GM19452 (cell line): ENCODE data around the gene ARHGEF16.

ENCODE experiments used
- ATAC-seq: cut with Tn5 transposase; IDR thresholded peaks from one replicate; pipeline ENCODE4 v1.9.1; 2021; ENCODE audit not compliant: unreplicated experiment

The ARHGEF16 gene

DNA sequence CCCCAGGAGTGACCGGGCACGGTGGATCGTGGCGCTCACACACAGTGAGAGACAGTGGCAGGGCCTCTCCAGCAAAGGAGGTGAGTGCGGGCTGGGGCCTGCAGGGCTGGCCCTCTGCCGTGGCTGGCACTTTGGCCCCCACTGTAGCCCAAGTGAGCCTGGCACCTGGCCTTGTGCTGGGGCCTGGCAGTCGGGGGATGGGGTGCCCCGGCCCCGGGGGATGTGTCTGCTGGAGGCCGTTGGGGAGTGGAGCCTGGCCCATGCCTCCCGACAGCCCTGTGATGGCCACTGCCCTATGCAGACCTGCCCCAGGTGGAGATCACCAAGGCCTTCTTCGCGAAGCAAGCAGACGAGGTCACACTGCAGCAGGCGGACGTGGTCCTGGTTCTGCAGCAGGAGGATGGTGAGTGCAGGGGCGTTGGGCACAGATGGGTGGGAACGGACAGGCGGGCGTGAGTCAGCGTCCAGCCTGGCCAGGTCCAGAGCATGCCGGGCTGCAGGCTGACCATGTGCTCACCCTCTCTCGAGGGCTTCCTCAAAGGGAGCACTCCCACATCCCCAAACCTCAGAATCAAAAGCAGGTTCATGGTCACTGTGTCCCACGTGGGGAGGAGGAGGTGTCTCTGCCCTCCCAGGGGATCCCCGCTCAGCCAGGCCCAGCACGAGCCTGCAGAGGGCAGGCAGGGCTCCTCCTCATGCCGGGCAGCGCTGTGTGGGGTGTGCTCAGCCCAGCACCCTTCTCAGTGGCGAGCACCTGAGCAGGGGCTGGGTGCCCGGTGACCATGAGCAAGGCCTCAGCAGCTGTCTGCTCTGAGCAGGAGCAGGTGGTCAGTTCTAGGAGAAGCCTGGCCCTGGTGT is 25.3 kb downstream of the ARHGEF16 start:
- ATAC-seq: no peak

DNA sequence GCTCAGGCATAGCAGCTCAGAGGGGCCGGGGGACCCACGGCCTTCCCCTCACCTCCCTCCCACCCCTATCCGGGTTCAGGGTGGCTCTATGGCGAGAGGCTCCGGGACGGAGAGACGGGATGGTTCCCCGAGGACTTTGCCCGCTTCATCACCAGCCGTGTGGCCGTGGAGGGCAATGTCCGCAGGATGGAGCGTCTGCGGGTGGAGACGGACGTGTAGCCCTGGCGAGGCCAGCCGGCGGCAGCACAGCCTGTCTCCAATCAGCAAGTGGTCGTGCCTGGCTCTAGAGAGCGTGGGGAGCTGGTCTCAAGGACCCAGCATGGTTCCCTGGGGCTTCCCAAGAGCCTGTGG is 25.9 kb downstream of the ARHGEF16 start:
- no peak for ATAC-seq

DNA sequence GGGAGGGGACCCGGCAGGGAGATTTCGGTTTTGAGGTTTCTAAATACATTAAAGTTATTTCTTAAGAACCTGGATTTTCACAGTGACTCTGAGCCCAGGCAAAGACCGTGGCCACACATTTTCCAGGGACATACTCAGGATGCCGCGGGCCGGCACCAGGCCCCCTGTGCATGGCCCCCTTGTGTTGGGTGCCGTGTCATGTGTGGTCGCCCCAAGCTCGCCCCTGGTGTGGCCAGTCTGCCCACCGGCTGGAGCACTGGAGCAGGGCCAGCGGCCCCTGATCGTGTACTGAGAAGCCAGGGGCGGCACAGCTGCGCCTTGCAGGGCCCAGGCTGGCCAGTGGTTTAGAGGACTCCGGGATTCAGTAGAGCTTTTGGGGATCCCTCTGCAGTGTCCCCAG is 26.6 kb downstream of the ARHGEF16 start:
- no peak for ATAC-seq

DNA sequence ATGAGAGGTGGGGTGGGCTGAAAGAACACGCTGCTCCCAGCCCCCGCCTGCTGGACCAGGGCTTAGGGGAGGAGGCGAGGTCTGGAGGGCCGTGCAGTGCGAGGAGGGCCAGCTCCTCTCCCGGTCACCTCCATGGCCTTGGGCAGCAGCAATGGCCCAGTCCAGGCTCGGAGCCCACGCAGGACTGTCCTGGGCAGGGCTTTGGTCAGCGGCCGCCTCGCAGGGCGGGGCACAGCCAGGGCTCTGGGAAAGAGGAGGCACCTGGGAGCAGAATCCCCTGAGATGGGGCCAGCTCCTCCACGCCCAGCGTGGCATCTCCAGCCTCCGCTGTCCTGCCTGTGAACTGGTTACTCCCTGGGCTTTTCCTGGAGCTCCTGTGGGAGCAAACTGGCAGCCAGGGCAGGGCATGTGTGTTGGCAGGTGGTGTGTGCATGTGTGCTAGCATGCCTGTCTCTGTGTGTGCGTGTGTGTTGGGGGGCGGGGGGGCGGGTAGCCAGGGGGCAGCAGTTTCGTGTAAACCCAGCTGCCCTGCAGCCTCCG is 27.4 kb downstream of the ARHGEF16 start:
- ATAC-seq: no peak

DNA sequence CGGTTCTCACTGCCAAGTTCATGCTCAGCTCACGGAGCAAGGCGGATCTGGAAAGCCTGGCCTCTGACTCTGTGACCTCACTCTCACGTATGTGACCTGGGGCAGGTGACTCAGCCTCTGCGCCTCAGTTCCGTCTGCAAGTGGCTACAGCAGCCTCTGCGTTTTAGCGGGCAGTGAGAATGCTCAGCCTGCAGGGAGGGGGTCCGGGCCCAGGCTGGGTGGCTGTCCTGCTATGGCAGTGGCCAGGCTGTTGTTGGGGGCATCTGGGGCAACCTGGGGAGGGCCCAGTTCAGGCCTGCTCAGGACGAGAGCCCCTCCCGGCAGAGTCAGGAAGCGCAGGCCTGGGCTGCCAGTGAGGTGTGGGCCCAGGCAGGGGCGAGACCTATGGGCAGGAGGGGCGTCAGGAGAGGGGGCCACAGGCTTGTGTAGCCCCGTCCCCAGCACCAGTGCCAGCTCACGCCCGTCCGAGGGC is 27.9 kb downstream of the ARHGEF16 start:
- ATAC-seq: no peak

DNA sequence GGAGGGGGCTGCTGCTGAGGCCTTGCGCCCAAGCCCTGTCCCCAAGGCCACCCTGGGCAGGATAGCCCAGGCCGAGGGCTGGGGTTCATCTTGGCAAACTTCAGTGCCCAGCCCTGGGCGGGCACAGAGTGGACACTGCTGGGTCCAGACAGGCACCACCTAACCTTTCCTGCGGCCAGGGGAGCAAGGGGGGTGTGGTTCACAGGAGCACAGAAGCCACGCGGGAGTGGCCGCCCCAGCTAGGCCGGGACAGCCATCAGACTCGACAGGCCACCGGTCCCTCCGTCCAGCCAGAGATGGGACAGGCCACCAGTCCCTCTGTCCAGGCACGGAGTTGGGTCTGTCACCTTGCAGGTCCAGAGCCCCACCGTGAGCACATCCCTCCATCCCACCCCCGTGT is 28.9 kb downstream of the ARHGEF16 start:
- no peak for ATAC-seq

DNA sequence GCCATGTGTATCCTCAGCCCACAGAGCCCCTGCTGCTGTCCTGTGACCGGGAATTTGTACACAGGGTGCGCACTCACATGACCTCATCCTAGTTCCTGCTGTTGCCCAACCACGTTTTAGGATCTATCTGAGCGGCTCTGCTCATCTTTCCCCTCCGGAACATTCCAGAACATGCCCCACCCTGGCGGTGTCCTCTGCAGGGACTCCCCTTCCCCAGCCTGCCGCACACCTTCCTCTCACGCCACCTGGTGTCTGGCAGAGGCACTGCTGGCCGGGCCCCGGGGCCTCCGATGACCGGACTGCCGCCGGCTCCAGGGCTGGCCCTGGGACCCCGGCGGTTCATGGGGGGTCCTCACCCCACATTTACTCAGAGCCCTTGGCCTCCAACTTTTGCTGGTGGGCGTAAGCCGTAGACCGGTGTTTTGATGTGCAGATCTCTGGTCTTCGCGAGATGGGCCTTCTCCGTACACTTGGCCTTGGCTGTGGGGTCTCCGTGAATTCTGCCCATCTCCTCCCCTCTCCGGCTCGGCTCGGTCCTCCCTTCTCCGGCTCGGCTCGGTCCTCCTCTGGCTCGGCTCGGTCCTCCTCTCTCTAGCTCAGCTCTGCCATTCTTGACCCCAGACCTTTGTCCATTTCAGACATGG is 29.5 kb downstream of the ARHGEF16 start:
- ATAC-seq: no peak

DNA sequence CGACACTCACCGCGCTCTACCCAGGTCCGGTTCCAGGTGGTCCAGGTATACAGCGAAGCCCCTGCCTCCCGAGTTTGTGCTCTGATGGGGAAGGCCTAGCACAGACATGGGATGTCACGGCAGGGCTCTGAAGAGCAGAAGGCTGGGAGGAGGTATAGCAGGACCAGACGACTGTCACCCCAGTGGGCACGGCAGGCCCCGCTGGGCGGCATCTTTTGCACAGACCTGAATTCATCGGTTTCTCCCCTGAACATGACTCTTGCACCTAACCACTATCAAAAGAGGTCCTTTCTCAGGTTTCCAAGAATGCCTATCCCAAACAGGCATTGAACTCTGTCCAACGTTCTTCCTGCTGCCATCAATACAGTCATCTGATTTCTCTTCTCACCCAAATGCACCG is 30.6 kb downstream of the ARHGEF16 start:
- ATAC-seq: no peak

DNA sequence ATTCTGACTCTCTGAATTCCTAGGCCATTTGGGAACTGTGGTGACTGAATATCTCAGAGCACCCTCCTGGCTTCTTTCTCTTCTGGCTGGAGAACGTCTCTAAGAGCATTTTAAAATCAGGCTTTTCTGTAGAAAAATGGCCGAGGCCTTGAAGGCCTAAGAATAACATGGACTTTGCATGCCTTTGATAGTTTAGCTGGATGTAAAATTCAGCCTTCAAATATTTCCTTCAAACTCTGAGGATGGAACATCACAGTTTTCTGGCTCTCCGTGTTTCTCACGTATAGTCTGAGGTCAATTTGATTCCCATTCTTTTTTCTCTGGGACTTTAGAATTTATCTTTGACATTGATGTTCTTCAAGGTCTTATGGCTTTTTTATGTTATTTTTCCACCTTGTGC is 34.0 kb downstream of the ARHGEF16 start:
- no peak for ATAC-seq

DNA sequence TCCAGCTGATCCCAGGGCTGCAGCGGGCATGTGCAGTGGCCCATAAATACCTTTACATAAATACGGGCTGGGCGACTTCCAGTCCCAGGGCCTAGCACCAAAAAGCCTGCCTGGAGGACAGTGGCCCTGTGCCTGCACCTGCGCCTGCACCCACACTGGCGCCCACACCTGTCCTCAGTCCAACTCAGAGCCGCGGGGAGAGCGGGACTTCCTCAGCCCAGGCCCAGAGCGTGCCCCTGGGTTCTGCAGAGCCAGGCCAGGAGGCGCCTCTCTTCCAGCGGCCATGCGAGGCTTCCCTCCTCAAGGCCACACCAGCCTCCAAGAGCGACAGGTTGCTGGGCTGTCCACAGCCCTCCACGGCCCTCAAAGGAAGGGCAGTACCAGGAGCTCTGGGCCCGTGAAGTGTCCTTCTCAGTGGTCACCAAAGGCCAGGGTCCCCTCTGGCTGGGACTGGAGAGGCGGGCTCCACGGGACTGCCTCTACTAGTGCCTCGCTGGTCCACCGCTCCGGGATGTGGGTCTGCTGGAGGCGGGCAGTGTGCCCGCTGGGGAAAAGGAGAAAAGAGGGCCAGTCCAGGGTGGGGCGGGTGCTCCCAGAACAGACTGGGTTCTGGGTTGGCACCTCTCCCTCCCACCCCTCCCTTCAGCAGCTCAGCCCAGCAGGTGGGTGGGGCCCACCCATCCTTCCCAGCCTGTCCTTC is 35.7 kb downstream of the ARHGEF16 start:
- no peak for ATAC-seq

DNA sequence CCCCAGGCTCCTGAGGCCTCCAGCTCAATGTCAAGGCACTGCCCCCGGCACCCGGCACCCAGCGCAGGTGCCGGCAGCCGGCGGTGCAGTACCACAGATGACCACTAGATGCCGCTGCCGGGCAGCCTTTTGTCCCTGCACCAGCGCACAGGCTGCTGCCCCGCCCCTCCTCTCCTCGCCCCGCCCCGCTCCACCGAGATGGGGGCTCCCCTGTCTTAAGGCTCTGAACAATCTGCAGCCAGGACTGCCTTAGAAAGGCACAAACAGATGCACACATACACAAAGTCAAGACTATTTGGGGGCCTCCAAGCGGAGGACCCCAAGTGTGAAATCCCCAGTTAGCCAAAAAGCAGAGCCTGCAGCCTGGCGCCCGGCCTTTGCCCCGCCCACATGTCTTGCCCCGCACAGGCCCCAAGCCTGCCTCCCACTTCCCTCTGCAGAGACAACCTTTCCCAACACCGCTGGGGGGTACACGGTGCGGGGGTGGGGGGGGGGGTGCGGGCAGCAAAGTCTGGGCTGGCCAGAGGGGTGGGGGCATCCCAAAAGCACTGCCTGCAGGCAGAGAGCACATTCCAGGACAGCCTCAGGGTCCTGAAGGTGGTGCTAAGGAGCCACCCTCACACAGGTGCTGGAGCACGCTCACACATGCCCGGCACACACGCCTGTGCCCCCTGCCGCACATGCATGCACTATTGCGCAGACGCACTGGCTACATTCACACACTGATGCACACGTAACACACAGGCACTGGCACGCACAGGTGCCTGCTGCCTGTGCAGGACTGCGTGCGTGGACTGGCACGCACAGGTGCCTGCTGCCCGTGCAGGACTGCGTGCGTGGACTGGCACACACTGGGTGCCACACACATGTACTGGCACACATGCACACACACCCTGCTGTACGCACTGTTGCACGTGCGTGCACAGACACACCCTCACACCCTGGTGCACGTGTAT is 37.1 kb downstream of the ARHGEF16 start:
- peak; percentile 56 for ATAC-seq

DNA sequence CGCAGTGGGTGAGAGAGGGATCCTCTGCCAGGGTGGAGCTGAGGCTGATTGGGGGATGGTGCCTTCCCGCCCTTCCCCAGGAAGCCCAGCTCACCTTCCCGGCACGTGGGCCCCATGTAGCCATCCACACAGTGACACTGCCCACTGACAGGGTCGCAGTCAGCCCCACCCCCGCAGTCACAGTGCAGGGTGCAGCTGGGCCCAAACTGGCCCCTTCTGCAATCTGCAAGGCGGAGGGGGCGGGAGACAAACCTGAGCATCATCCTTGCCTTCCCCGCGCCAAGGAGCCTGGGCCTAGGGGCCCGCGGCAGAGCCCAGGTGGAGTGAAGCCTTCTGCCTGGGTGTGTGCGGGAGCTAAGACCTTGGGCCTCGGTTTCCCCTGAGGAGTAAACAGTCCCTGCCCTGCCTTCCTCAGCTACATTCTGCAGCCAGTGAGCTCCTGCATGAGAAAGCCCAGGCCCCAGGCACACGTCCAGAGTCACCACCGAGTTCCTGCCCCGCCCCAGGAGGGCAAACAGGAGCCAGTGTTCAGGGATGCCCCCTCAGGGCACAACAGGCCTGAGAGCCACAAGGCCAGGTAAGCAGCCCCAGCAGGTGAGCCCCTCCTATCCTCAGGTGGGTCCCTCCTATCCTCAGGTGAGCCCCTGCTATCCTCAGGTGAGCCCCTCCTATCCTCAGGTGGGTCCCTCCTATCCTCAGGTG is 38.2 kb downstream of the ARHGEF16 start:
- no peak for ATAC-seq

DNA sequence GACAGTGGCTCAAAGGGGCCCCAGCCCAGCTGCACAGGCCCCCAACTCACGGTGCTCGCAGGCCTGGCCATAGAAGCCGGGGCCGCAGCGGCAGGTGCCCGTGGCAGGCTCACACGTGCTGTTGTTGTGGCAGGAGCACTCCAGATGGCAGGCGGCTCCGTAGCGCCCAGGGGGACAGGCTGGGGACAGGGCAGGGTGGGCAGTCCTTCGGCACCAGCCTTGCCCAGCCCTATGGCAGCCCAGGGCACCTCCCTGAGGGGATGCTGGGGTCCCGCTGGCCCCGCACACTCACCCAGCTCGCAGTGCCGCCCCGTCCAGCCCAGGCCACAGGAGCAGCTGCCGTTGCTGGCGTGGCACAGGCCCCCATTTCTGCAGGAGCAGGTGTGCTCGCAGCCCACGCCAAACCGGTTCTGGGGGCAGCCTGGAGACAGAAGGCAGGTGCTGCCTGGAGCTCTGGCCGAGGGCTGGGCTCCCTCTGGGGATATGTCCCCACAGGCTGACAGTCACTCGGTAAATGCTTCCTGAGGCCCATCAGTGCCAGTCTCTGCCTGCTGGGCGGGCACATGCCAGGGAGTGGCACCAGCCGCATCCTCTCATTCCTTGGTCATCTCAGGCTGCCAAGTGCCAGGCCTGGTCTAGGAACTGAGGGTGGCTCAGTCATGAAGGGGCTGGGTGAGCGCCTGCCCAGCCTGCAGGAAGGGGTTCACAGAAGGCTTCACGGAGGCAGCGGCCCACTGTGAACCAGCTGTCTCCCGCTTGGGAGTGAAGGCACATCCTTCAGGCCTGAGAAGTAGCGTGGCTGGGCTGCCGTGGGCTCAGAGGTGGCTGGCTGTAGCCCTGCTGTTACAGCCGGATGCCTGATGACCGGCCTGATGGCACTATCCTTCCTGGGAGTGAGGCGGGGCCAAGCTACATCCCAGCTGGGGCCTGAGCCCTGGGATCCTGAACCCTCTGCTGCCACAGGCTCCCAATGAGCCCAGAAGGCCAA is 40.1 kb downstream of the ARHGEF16 start:
- ATAC-seq: no peak

DNA sequence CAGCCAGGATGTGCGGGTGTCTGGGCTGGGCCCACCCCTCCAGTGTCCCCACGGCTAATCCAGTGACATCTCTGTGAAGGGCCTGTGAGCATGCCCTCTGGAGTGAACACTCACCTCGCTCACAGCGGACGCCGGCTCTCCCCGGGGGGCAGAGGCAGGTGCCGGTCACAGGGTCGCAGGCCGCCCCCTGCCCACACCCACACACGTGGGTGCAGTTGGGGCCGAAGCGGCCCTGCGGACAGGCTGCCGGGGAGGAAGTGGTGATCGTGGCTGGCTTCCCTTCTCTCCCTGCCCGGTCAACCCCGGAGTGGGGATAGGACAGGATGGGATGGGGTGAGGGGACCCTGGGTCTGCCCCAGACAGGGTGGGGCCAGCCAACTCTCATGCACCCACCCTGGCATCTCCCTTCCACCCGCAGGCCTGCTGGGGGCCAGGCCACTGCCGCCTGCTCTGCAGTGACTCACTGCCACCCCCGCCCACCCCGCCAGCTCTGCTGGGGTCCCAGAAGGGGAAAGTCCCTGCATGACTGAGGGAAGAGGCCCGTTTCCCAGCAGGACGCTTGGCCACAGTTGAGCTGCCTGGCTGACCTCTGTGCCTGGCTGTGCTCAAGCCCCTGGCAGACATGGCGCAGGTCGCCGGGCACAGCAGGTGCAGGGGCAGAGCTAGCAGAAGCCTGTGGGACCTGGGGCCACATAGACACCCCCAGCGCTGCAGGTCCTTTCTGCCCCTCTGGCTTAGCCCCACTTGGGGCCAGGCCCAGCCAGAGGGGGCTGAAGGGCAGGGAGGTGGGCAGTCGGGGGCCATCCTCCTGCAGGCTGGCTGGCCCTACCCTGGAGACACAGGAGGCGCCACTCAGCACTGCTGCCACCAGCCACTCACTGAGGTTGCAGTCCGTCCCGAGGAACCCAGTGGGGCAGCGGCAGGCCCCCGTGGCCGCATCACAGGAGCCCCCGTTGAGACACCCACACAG is 41.6 kb downstream of the ARHGEF16 start:
- ATAC-seq: no peak

DNA sequence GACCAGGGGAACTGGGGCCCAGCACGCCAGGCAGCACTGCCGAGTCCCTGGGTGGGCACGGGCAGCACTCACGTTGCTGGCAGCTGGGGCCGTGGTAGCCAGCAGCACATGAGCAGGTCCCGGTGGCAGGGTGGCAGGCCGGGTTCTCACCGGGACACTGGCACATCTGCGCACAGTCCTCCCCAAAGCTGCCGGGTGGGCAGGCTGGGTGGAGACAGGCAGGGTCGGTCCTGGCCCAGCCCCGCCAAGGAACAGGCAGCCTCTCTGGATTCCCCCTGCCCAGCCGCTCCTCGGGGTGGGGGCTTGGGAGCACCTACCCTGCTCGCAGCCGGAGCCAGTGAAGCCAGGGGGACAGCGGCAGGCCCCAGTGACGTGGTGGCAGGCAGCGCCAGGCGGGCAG is 42.5 kb downstream of the ARHGEF16 start:
- ATAC-seq: no peak

DNA sequence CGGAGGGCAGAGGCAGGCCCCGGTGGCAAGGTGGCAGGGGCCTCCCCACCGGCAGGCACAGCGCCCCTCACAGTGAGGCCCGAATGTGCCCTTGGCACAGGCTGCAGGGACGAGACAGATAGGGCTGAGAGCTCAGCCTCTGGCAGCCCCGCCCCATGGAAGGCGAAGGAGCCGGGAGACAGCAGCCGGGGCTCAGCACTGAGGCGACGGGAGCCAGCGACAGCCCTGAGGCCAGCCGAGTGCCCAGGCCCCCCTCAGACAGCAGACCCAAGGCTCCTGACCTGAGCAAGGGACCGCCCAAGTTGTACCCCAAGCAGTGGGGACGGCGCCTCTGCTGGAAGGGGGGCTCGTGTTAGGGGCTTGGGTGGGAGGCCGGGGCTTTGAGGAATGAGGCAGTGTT is 43.1 kb downstream of the ARHGEF16 start:
- no peak for ATAC-seq

DNA sequence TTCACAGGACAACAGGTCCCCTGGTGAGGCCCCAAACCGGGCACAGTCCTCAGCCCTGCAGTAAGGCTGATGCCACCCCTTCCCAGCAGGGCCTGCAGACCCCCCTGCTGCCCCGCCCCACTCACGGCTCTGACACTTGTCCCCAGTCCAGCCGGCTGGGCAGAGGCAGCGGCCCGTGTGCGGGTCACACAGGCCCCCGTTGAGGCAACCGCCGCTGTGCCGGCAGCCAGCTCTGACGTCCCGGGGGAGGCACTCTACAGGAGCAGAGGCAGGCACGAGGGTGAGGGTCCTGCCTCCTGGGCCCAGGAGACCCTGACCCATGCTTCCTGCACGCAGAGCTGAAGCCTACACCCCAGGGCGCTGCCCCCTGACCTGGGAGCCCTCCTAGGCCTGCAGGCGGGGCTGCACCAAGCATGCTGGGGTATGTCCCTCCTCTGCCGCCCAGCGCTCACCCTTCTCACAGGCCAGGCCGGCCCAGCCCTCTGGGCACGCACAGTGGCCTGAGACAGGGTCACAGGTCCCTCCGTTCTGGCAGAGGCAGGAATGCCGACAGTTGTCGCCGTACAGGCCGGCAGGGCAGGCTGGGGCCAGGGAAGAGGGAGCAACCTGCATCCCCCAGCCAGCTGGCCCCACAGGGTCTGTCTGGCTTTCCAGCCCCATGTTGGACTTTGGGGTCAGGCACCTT is 43.9 kb downstream of the ARHGEF16 start:
- no peak for ATAC-seq
